Type B pancreatic cell (in vitro differentiated cells): Measurements from ENCODE around the gene FAM3D. TPM values are rescaled to one million over a fixed set of nuclear protein-coding genes. Genes with fewer than 3 reads are reported as not detected.

Experiments
- DNase-seq: peaks from one replicate; pipeline ENCODE4 v3.0.0; 2021; ENCODE audit warnings: mixed read lengths; ENCODE audit not compliant: unreplicated experiment; ENCODE audit errors: extremely low spot score
- H3K27ac Mint-ChIP-seq: 2 replicates; pipeline ENCODE4 v1.8.0; 2021; ENCODE audit warnings: mild to moderate bottlenecking, mixed read lengths
- H3K27me3 Mint-ChIP-seq: 2 replicates; pipeline ENCODE4 v1.8.0; 2021; ENCODE audit warnings: mixed read lengths
- H3K36me3 Mint-ChIP-seq: 2 replicates; pipeline ENCODE4 v1.8.0; 2021; ENCODE audit warnings: mixed read lengths
- H3K4me1 Mint-ChIP-seq: one replicate; pipeline ENCODE4 v1.8.0; 2021; ENCODE audit warnings: mixed read lengths; ENCODE audit not compliant: unreplicated experiment
- H3K4me3 Mint-ChIP-seq: 2 replicates; pipeline ENCODE4 v1.8.0; 2021; ENCODE audit warnings: mild to moderate bottlenecking, mixed read lengths
- H3K9me3 Mint-ChIP-seq: 2 replicates; pipeline ENCODE4 v1.8.0; 2021; ENCODE audit warnings: mixed read lengths
- CTCF ChIP-seq: fragments of 200-600 bp; sonication (generic); conservative IDR thresholded peaks from 2 replicates; pipeline ENCODE4 v1.5.0; 2021; ENCODE audit warnings: antibody characterized with exemption, mild to moderate bottlenecking
- total RNA-seq: library from RNA; stranded (reverse); gene quantifications from 2 replicates; pipeline ENCODE4 v1.2.1, GENCODE V29; 2021; ENCODE audit warnings: low replicate concordance

Gene FAM3D
- total RNA-seq, 1 donor from 2014 or later = 7.6 TPM

GRCh38 chr3:58670506-58671135 lies 4.0 kb upstream of the FAM3D start:
- no peak for DNase-seq
- Mint-ChIP-seq H3K9me3 (peaks cover 11% of the 10 kb centered on the region), H3K27ac (no peak overlapping the region), H3K4me3 (no peak overlapping the region), H3K36me3 (no peaks in the 10 kb centered on the region), H3K4me1 (peaks cover 14% of the 10 kb centered on the region), H3K27me3 (peaks cover 8% of the 10 kb centered on the region)
- no peak for TF ChIP-seq CTCF

- no peak for TF ChIP-seq CTCF
- Mint-ChIP-seq H3K27ac (no peak overlapping the region), H3K4me3 (no peak overlapping the region), H3K36me3 (no peaks in the 10 kb centered on the region), H3K9me3 (no peaks in the 10 kb centered on the region), H3K4me1 (peaks cover 14% of the 10 kb centered on the region), H3K27me3 (peaks cover 7% of the 10 kb centered on the region)
- no peak for DNase-seq
Observed at GRCh38 chr3:58668247-58668646, 1.7 kb upstream of the FAM3D start.

- peaks cover 7% of the 10 kb centered on the region for H3K27me3 Mint-ChIP-seq
- TF ChIP-seq CTCF = no peak
- no peaks in the 10 kb centered on the region for H3K9me3 Mint-ChIP-seq
- peaks cover 14% of the 10 kb centered on the region for H3K4me1 Mint-ChIP-seq
- H3K27ac Mint-ChIP-seq = no peak overlapping the region
- DNase-seq = no peak
- H3K36me3 Mint-ChIP-seq = no peaks in the 10 kb centered on the region
- H3K4me3 Mint-ChIP-seq = no peak overlapping the region
Observed at GRCh38 chr3:58667704-58668103, 1.1 kb upstream of the FAM3D start.

- H3K27me3 Mint-ChIP-seq = peaks cover 7% of the 10 kb centered on the region
Observed at GRCh38 chr3:58667229-58667628, 655 bp upstream of the FAM3D start.

GRCh38 chr3:58665405-58665804 lies 1.2 kb downstream of the FAM3D start:
- Mint-ChIP-seq H3K4me3 (no peak overlapping the region), H3K36me3 (no peaks in the 10 kb centered on the region), H3K27ac (no peak overlapping the region), H3K4me1 (peaks cover 19% of the 10 kb centered on the region), H3K9me3 (no peaks in the 10 kb centered on the region), H3K27me3 (peaks cover 2% of the 10 kb centered on the region)
- DNase-seq = no peak
- no peak for TF ChIP-seq CTCF

More at GRCh38 chr3:58667229-58667628, 655 bp upstream of the FAM3D start:
- Mint-ChIP-seq H3K4me3 (no peak overlapping the region), H3K27ac (peak overlapping the region; percentile 31), H3K9me3 (no peaks in the 10 kb centered on the region), H3K36me3 (no peaks in the 10 kb centered on the region), H3K4me1 (peaks cover 14% of the 10 kb centered on the region)
- DNase-seq = no peak
- TF ChIP-seq CTCF = no peak
